GM21619 (cell line): ENCODE results near the gene TLNRD1.

Experiments used
- ATAC-seq: cut with Tn5 transposase; IDR thresholded peaks from one replicate; pipeline ENCODE4 v1.9.1; 2021; ENCODE audit not compliant: unreplicated experiment

Gene TLNRD1

DNA sequence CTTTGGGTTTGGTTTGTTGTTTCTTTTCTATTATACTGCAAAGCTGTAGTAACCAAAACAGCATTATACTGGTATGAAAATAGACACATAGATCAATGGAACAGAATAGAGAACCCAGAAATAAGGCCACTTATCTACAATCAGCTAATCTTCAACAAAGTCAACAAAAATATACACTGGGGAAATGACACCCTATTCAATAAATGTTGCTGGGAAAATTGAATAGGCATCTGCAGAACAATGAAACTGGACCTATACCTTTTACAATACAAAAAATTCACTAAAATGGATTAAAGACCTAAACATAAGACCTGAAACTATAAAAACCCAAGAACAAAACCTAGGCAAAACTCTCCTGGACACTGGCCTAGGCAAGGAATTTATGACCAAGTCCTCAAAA, 52.9 kb downstream of the TLNRD1 start:
- no peak for ATAC-seq

DNA sequence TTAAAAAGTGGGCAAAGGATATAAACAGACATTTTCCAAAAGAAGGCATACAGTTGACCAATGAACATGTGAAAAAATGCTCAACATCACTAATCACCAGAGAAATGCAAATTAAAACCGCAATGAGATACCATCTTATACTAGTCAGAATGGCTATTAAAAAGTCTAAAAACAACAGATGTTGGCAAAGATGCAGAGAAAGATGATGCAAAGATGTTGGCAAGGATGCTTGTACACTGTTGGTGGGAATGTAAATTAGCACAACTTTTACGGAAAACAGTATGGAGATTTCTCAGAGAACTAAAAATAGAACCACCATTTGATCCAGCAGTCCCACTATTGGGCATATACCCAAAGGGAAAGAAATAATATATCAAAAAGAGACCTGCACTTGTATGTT, 53.5 kb downstream of the TLNRD1 start:
- no peak for ATAC-seq
